Astrocyte (in vitro differentiated cells and primary cell): ENCODE results near the gene UBE2E1. TPM values are rescaled to one million over a fixed set of nuclear protein-coding genes. Genes with fewer than 3 reads are reported as not detected.

Experiments used
- DNase-seq: peaks from one replicate; pipeline ENCODE4 v3.0.0-alpha.2; 2010; ENCODE audit warnings: low read depth
- FAIRE-seq: peaks from 2 replicates; lab custom pipeline; 2011; peaks lifted over from hg19 to GRCh38; lab: Jason Lieb, UNC
- H2AFZ ChIP-seq: 2 replicates; pipeline ENCODE4 v1.6.0; 2012; ENCODE audit warnings: low read depth, low read length, inconsistent platforms
- H3K27ac ChIP-seq: 2 replicates; pipeline ENCODE4 v1.5.1; 2011; ENCODE audit warnings: low read depth, low read length, inconsistent platforms
- H3K27me3 ChIP-seq: 2 replicates; pipeline ENCODE4 v1.6.0; 2011; ENCODE audit warnings: low read length, inconsistent platforms; ENCODE audit not compliant: insufficient read depth
- H3K36me3 ChIP-seq: 2 replicates; pipeline ENCODE4 v1.5.1; 2011; ENCODE audit warnings: low read length, inconsistent platforms; ENCODE audit not compliant: insufficient read depth
- H3K4me1 ChIP-seq: 2 replicates; pipeline ENCODE4 v1.5.1; 2011; ENCODE audit warnings: low read length, inconsistent platforms; ENCODE audit not compliant: insufficient read depth
- H3K4me2 ChIP-seq: 2 replicates; pipeline ENCODE4 v1.6.0; 2012; ENCODE audit warnings: low read length, inconsistent platforms
- H3K4me3 ChIP-seq: 2 replicates; pipeline ENCODE4 v1.5.1; 2011; ENCODE audit warnings: low read depth, mild to moderate bottlenecking, low read length, inconsistent platforms; ENCODE audit not compliant: insufficient read depth
- H3K79me2 ChIP-seq: 2 replicates; pipeline ENCODE4 v1.6.0; 2012; ENCODE audit warnings: mild to moderate bottlenecking, low read length, inconsistent platforms; ENCODE audit not compliant: insufficient read depth
- H3K9ac ChIP-seq: 2 replicates; pipeline ENCODE4 v1.6.0; 2012; ENCODE audit warnings: mild to moderate bottlenecking, low read length, inconsistent platforms
- H3K9me3 ChIP-seq: 2 replicates; pipeline ENCODE4 v1.5.1; 2012; ENCODE audit warnings: low read depth, mild to moderate bottlenecking, low read length, inconsistent platforms; ENCODE audit not compliant: insufficient read depth
- H4K20me1 ChIP-seq: 2 replicates; pipeline ENCODE4 v1.6.0; 2012; ENCODE audit warnings: low read length, inconsistent platforms; ENCODE audit not compliant: insufficient read depth
- H3K27ac Mint-ChIP-seq: one replicate; pipeline ENCODE4 v1.8.0; 2021; ENCODE audit warnings: mild to moderate bottlenecking, mixed read lengths; ENCODE audit not compliant: unreplicated experiment
- H3K27me3 Mint-ChIP-seq: one replicate; pipeline ENCODE4 v1.8.0; 2021; ENCODE audit warnings: low read depth, mixed read lengths; ENCODE audit not compliant: unreplicated experiment
- H3K36me3 Mint-ChIP-seq: one replicate; pipeline ENCODE4 v1.8.0; 2021; ENCODE audit warnings: low read depth, mixed read lengths; ENCODE audit not compliant: unreplicated experiment
- H3K4me1 Mint-ChIP-seq: one replicate; pipeline ENCODE4 v1.8.0; 2021; ENCODE audit warnings: low read depth, mixed read lengths; ENCODE audit not compliant: unreplicated experiment
- H3K4me3 Mint-ChIP-seq: one replicate; pipeline ENCODE4 v1.8.0; 2021; ENCODE audit warnings: mild to moderate bottlenecking, moderate library complexity, mixed read lengths; ENCODE audit not compliant: unreplicated experiment
- H3K9me3 Mint-ChIP-seq: one replicate; pipeline ENCODE4 v1.8.0; 2021; ENCODE audit warnings: mild to moderate bottlenecking, mixed read lengths; ENCODE audit not compliant: unreplicated experiment
- EZH2 ChIP-seq: IDR thresholded peaks from 2 replicates; pipeline ENCODE4 v1.6.1; 2012; ENCODE audit warnings: mild to moderate bottlenecking, low read length, inconsistent platforms; ENCODE audit not compliant: insufficient read depth
- total RNA-seq: library from RNA; stranded (reverse); gene quantifications from 2 replicates; pipeline ENCODE4 v1.2.1, GENCODE V29; 2021
- TF ChIP-seq, protein P1 (sequence below): IDR thresholded peaks from 2 replicates; pipeline ENCODE4 v1.5.1; 2011; ENCODE audit warnings: low read depth, mild to moderate bottlenecking, inconsistent platforms, low read length, moderate library complexity; ENCODE audit not compliant: insufficient read depth

UBE2E1 gene
- total RNA-seq, 1 donor from 2014 or later: 150 TPM

DNA sequence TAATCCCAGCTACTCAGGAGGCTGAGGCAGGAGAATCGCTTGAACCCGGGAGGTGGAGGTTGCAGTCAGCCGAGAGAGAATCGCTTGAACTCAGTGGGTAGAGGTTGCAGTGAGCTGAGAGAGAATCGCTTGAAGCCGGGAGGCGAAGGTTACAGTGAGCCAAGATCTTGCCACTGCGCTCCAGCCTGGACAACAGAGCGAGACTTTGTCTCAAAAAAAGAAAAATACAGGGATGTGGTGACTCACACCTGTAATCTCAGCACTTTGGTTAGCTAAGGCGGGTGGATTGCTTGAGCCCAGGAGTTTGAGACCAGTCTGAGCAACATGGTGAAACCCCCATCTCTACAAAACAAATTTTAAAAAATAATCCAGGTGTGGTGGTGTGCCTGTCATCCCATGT is 26.8 kb downstream of the UBE2E1 start:
- DNase-seq (peak; percentile 12), FAIRE-seq (no peak)
- H3K4me3 ChIP-seq: no peak overlapping the region
- H3K4me2 ChIP-seq: no peak overlapping the region
- no peaks in the 10 kb centered on the region for H3K36me3 ChIP-seq
- H3K9me3 Mint-ChIP-seq: no peaks in the 10 kb centered on the region
- H3K4me1 Mint-ChIP-seq: peaks cover 24% of the 10 kb centered on the region
- no peaks in the 10 kb centered on the region for H3K27me3 ChIP-seq
- no peak overlapping the region for H3K27ac Mint-ChIP-seq
- H4K20me1 ChIP-seq: peaks cover 69% of the 10 kb centered on the region
- no peak overlapping the region for H3K27ac ChIP-seq
- no peaks in the 10 kb centered on the region for H3K27me3 Mint-ChIP-seq
- H3K4me1 ChIP-seq: no peaks in the 10 kb centered on the region
- H3K36me3 Mint-ChIP-seq: peaks cover 2% of the 10 kb centered on the region
- no peak overlapping the region for H3K9ac ChIP-seq
- H3K4me3 Mint-ChIP-seq: no peak overlapping the region
- no peaks in the 10 kb centered on the region for H3K9me3 ChIP-seq
- no peak overlapping the region for H2AFZ ChIP-seq
- TF ChIP-seq, protein P1, sequence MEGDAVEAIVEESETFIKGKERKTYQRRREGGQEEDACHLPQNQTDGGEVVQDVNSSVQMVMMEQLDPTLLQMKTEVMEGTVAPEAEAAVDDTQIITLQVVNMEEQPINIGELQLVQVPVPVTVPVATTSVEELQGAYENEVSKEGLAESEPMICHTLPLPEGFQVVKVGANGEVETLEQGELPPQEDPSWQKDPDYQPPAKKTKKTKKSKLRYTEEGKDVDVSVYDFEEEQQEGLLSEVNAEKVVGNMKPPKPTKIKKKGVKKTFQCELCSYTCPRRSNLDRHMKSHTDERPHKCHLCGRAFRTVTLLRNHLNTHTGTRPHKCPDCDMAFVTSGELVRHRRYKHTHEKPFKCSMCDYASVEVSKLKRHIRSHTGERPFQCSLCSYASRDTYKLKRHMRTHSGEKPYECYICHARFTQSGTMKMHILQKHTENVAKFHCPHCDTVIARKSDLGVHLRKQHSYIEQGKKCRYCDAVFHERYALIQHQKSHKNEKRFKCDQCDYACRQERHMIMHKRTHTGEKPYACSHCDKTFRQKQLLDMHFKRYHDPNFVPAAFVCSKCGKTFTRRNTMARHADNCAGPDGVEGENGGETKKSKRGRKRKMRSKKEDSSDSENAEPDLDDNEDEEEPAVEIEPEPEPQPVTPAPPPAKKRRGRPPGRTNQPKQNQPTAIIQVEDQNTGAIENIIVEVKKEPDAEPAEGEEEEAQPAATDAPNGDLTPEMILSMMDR: no peak
- no peak for TF ChIP-seq EZH2
- H3K79me2 ChIP-seq: peaks cover 65% of the 10 kb centered on the region

DNA sequence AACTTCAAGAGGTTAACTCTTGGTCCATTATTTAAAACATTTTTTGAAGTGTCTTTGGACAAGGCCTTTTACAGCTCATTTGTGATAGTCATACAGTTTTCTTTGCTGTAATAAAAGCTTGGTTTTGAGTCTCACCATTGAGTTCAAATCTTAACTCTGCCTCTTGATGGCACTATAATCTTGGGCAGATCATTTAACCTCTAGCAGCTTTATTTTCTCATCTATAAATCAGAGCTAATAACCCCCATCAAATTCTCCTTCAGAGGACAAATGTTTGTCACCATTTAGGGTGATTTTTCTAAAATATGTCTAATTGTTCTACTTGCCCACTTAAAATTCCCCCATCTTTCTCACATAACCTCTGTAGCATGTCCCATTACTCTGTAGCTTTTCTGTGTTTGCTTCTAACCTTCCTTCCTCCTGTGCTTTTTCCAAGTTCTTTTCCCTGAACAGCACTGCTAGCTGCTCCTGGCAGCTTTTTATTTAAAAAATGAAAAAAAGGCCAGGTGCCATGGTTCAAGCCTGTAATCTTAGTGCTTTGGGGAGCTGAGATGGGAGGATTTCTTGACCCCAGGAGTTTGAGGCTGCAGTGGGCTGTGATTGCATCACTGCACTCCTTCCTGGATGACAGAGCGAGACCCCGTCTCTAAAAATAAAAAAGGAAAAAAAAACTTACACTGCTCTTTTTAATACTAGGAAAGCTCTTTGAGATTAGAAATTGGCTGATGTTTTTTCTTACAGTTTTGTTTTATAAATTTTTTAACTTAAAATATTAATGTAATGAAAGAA is 28.5 kb downstream of the UBE2E1 start:
- Mint-ChIP-seq H3K27ac (no peak overlapping the region), H3K4me1 (peaks cover 24% of the 10 kb centered on the region), H3K27me3 (no peaks in the 10 kb centered on the region), H3K36me3 (peaks cover 3% of the 10 kb centered on the region), H3K9me3 (no peaks in the 10 kb centered on the region), H3K4me3 (no peak overlapping the region)
- peaks cover 68% of the 10 kb centered on the region for H4K20me1 ChIP-seq
- no peak overlapping the region for H3K4me3 ChIP-seq
- H3K27me3 ChIP-seq: no peaks in the 10 kb centered on the region
- TF ChIP-seq EZH2: no peak
- TF ChIP-seq, protein P1: no peak
- no peak overlapping the region for H3K9ac ChIP-seq
- no peak overlapping the region for H3K4me2 ChIP-seq
- H3K79me2 ChIP-seq: peaks cover 55% of the 10 kb centered on the region
- no peak overlapping the region for H3K27ac ChIP-seq
- no peaks in the 10 kb centered on the region for H3K4me1 ChIP-seq
- H3K36me3 ChIP-seq: no peaks in the 10 kb centered on the region
- FAIRE-seq: no peak
- no peaks in the 10 kb centered on the region for H3K9me3 ChIP-seq
- DNase-seq: no peak
- H2AFZ ChIP-seq: no peak overlapping the region

DNA sequence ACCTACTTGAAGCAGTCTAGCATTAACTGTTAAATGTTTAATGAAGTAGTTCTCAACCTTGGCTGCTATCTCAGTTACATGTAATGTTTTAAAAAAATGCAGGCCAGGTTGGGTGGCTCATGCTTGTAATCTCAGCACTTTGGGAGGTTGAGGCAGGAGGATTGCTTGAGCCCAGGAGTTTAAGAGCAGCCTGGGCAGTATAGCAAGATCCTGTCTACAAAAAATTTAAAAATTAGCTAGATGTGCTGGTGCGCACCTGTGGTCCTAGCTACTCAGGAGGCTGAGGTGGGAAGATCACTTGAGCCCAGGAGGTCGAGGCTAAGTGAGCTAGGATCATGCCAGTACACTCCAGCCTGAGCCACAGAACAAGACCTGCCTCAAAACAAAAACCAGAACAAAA is 29.3 kb downstream of the UBE2E1 start:
- Mint-ChIP-seq H3K27me3 (no peaks in the 10 kb centered on the region), H3K4me3 (no peak overlapping the region), H3K4me1 (peaks cover 20% of the 10 kb centered on the region), H3K9me3 (no peaks in the 10 kb centered on the region), H3K36me3 (peaks cover 3% of the 10 kb centered on the region), H3K27ac (no peak overlapping the region)
- FAIRE-seq: no peak
- Histone ChIP-seq H3K9ac (no peak overlapping the region), H3K9me3 (no peaks in the 10 kb centered on the region), H3K36me3 (no peaks in the 10 kb centered on the region), H4K20me1 (peaks cover 68% of the 10 kb centered on the region), H3K4me2 (no peak overlapping the region), H3K4me1 (no peaks in the 10 kb centered on the region), H3K27me3 (no peaks in the 10 kb centered on the region), H3K79me2 (peaks cover 52% of the 10 kb centered on the region), H3K4me3 (no peak overlapping the region), H2AFZ (no peak overlapping the region), H3K27ac (no peak overlapping the region)
- DNase-seq: no peak
- no peak for TF ChIP-seq EZH2
- TF ChIP-seq, protein P1: no peak
